ENCODE data around the gene ABAT. TPM values are rescaled to one million over a fixed set of nuclear protein-coding genes. Genes with fewer than 3 reads are reported as not detected.

Gene ABAT
- total and polyA plus RNA-seq, 2 donors (not counting 1 experiment from before 2014, with no cell fraction given) = 6.2 to 14.3 TPM

DNA sequence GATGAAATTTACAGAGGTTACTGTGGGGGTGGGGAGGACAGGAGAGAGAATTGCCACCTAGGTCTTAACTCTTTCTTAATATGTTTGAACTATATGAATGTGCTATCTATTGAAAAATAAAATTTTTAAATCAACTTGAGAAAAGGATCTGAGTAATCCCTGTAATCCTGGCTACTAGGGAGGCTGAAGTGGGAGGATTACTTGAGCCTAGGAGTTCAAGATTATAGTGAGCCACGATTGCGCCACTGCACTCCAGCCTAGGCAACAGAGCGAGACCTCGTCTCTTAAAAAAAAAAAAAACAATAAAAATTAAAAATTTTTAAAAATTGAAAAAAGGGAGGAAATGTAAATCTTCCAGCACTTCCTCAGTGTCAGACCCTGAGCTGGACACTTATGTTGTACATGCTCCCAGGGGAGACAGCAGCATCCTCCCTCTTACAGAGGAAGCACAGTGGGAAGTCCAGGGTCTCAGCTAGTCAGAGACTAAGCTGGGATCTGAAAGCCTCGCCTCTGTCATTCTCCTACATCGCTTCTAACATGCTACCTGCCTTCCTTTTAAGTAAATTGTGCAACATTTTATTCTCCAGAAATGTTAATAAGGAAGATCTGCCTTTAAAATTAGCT, 145.1 kb downstream of the ABAT start:
- Mint-ChIP-seq H3K4me1 (peaks cover 21% of the 10 kb centered on the region), H3K4me3 (peak overlapping the region; percentile 27), H3K27me3 (no peaks in the 10 kb centered on the region), H3K9me3 (ENCODE audit: insufficient read depth) (no peaks in the 10 kb centered on the region), H3K27ac (no peak overlapping the region)
- Histone ChIP-seq H3K27me3 (replicated peaks in 1 of 4; ENCODE audit: control extremely low read depth in 1 of 4, control insufficient read depth in 3 of 4, insufficient read depth in 4 of 4, low read length in 3 of 4) (no peaks in the 10 kb centered on the region), H3K4me2 (replicated peaks; ENCODE audit: low read depth, low read length, poor library complexity, severe bottlenecking) (no peak overlapping the region), H2AFZ (ENCODE audit: insufficient read depth, low read depth, low read length, poor library complexity, severe bottlenecking) (no peak overlapping the region), H3K9me3 (ENCODE audit: control extremely low read depth in 1 of 3, control insufficient read depth in 2 of 3, insufficient read depth in 1 of 3, low read length in 2 of 3) (no peaks in the 10 kb centered on the region), H3K79me2 (ENCODE audit: control insufficient read depth, insufficient read depth, low read length) (peaks cover 28% of the 10 kb centered on the region), H3K36me3 (replicated peaks in 1 of 2; ENCODE audit: control extremely low read depth in 1 of 2, control insufficient read depth in 1 of 2, extremely low read depth in 1 of 2, insufficient read depth in 2 of 2, low read length in 1 of 2) (peaks cover 7 to 41% of the 10 kb centered on the region in 2 experiments), H3K4me3 (ENCODE audit: control extremely low read depth in 1 of 5, extremely low read depth in 1 of 5, insufficient read depth in 1 of 5, low read depth in 2 of 5, low read length in 4 of 5) (no peak overlapping the region), H3K9ac (ENCODE audit: low read length) (no peak overlapping the region), H3K27ac (ENCODE audit: low read length in 2 of 2) (no peak overlapping the region), H3K4me1 (ENCODE audit: control insufficient read depth in 2 of 2, insufficient read depth in 2 of 2, low read length in 2 of 2) (peaks cover 8% of the 10 kb centered on the region in 2 donors), H4K20me1 (ENCODE audit: control insufficient read depth, insufficient read depth, low read length, poor library complexity, severe bottlenecking) (no peaks in the 10 kb centered on the region)
- TF ChIP-seq, protein P1, sequence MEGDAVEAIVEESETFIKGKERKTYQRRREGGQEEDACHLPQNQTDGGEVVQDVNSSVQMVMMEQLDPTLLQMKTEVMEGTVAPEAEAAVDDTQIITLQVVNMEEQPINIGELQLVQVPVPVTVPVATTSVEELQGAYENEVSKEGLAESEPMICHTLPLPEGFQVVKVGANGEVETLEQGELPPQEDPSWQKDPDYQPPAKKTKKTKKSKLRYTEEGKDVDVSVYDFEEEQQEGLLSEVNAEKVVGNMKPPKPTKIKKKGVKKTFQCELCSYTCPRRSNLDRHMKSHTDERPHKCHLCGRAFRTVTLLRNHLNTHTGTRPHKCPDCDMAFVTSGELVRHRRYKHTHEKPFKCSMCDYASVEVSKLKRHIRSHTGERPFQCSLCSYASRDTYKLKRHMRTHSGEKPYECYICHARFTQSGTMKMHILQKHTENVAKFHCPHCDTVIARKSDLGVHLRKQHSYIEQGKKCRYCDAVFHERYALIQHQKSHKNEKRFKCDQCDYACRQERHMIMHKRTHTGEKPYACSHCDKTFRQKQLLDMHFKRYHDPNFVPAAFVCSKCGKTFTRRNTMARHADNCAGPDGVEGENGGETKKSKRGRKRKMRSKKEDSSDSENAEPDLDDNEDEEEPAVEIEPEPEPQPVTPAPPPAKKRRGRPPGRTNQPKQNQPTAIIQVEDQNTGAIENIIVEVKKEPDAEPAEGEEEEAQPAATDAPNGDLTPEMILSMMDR (IDR thresholded peaks at IDR 0.05) = no peak
- TF ChIP-seq EZH2 (IDR thresholded peaks at IDR 0.05; ENCODE audit: borderline replicate concordance, insufficient read depth, low read depth, low read length, poor library complexity, severe bottlenecking) = no peak
- no peak for ATAC-seq (ENCODE audit: low read depth)
- POLR2A ChIA-PET = interaction anchor here (0.5 to 0.6 kb wide), 2 partner anchors 19 to 20 kb away, joined by 3 to 8 read pairs; no protein-coding TSS in a partner anchor
- WGBS (ENCODE audit: insufficient coverage) = 100% methylated on average over 2 of the region's 6 CpGs
- intact Hi-C loops (cut with micrococcal nuclease) = no loop called here
- DNase-seq = no peak
- CTCF ChIA-PET = interaction anchor here (0.6 to 0.9 kb wide), 3 partner anchors 10 to 59 kb away, joined by 3 to 4 read pairs (median 3); no protein-coding TSS in a partner anchor

DNA sequence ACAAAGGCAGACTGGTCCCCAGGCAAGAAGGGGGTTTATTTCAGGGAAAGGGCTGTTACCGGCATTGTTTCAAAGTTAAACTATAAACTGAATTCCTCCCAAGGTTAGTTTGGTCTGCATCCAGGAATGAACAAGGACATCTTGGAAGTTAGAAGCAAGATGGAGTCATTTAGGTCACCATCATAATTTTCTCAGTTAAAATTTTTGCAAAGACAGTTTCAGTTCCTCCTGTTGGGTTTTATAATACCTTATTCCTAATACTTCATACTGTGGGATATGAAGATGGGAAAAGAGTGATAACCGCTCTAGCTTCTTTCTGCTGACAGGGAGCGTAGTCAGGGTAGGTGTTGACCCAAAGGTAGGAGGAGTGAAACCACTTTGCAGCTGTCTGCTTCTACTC, 148.0 kb downstream of the ABAT start:
- Histone ChIP-seq H3K27me3 (replicated peaks in 1 of 4; ENCODE audit: control extremely low read depth in 1 of 4, control insufficient read depth in 3 of 4, insufficient read depth in 4 of 4, low read length in 3 of 4) (no peaks in the 10 kb centered on the region), H3K9ac (ENCODE audit: low read length) (no peak overlapping the region), H3K4me2 (replicated peaks; ENCODE audit: low read depth, low read length, poor library complexity, severe bottlenecking) (no peak overlapping the region), H4K20me1 (ENCODE audit: control insufficient read depth, insufficient read depth, low read length, poor library complexity, severe bottlenecking) (no peaks in the 10 kb centered on the region), H3K36me3 (replicated peaks in 1 of 2; ENCODE audit: control extremely low read depth in 1 of 2, control insufficient read depth in 1 of 2, extremely low read depth in 1 of 2, insufficient read depth in 2 of 2, low read length in 1 of 2) (peaks cover 5 to 21% of the 10 kb centered on the region in 2 experiments), H3K4me3 (ENCODE audit: control extremely low read depth in 1 of 5, extremely low read depth in 1 of 5, insufficient read depth in 1 of 5, low read depth in 2 of 5, low read length in 4 of 5) (no peak overlapping the region), H3K4me1 (ENCODE audit: control insufficient read depth in 2 of 2, insufficient read depth in 2 of 2, low read length in 2 of 2) (peaks cover 8% of the 10 kb centered on the region in 2 donors), H2AFZ (ENCODE audit: insufficient read depth, low read depth, low read length, poor library complexity, severe bottlenecking) (no peak overlapping the region), H3K27ac (ENCODE audit: low read length in 2 of 2) (no peak overlapping the region), H3K9me3 (ENCODE audit: control extremely low read depth in 1 of 3, control insufficient read depth in 2 of 3, insufficient read depth in 1 of 3, low read length in 2 of 3) (no peaks in the 10 kb centered on the region), H3K79me2 (ENCODE audit: control insufficient read depth, insufficient read depth, low read length) (peaks cover 28% of the 10 kb centered on the region)
- peaks cover 19% of the 10 kb centered on the region for H3K4me1 Mint-ChIP-seq
- no peaks in the 10 kb centered on the region for H3K27me3 Mint-ChIP-seq
- no peak for DNase-seq
- H3K4me3 Mint-ChIP-seq = no peak overlapping the region
- no peak overlapping the region for H3K27ac Mint-ChIP-seq
- intact Hi-C loops (cut with micrococcal nuclease) = no loop called here
- 100% methylated on average over 1 of the region's 3 CpGs for WGBS (ENCODE audit: insufficient coverage)
- ChIA-PET POLR2A (no interaction called here), CTCF (interaction anchor here (1.3 kb wide), 1 partner anchor 58 kb away, joined by 3 read pairs; no protein-coding TSS in a partner anchor)
- H3K9me3 Mint-ChIP-seq (ENCODE audit: insufficient read depth) = no peaks in the 10 kb centered on the region
- TF ChIP-seq, protein P1 (IDR thresholded peaks at IDR 0.05) = no peak
- no peak for TF ChIP-seq EZH2 (IDR thresholded peaks at IDR 0.05; ENCODE audit: borderline replicate concordance, insufficient read depth, low read depth, low read length, poor library complexity, severe bottlenecking)
- ATAC-seq (ENCODE audit: low read depth) = no peak

All from B cell (primary cell).